Esophagus muscularis mucosa (tissue), 3 donors: Measurements from ENCODE around the gene PSAT1.

Source experiments
- POLR2A ChIP-seq: fragments of 450-650 bp; IDR thresholded peaks from one replicate; pipeline ENCODE4 v1.6.1; 2017; ENCODE audit warnings: antibody characterized with exemption, moderate library complexity, mild to moderate bottlenecking, low read depth
- TF ChIP-seq, protein P1 (sequence below), 3 experiments: fragments of 200-600 bp in 2 of 3; fragments of 450-650 bp in 1 of 3; sonication (generic) in 2 of 3; IDR thresholded peaks; one replicate each; pipeline ENCODE4 v1.5.1; 2017 to 2019; ENCODE audit warnings: antibody characterized with exemption in 3 of 3, mild to moderate bottlenecking in 2 of 3, moderate library complexity in 1 of 3

DNA sequence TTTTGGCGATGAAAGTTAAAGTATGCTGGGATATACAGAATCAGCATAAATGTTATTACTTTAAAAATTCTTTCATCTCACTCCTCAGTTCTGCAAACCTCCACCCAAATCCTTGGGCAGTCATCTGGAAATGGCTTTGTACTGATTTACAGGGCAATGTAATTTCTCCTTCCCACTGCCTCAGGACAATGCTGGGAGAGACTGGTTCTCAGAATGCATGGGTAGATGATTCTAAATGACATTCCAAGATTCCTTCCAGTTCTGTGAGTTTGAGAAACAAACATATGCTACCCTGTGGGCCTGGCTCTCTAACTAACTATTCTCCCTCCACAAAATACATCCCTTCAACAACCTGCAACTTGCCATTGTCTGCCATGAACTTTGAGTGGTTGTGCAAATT is 7.5 kb upstream of the PSAT1 start:
- TF ChIP-seq, protein P1, sequence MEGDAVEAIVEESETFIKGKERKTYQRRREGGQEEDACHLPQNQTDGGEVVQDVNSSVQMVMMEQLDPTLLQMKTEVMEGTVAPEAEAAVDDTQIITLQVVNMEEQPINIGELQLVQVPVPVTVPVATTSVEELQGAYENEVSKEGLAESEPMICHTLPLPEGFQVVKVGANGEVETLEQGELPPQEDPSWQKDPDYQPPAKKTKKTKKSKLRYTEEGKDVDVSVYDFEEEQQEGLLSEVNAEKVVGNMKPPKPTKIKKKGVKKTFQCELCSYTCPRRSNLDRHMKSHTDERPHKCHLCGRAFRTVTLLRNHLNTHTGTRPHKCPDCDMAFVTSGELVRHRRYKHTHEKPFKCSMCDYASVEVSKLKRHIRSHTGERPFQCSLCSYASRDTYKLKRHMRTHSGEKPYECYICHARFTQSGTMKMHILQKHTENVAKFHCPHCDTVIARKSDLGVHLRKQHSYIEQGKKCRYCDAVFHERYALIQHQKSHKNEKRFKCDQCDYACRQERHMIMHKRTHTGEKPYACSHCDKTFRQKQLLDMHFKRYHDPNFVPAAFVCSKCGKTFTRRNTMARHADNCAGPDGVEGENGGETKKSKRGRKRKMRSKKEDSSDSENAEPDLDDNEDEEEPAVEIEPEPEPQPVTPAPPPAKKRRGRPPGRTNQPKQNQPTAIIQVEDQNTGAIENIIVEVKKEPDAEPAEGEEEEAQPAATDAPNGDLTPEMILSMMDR (IDR thresholded peaks at IDR 0.05) = no peak
- no peak for TF ChIP-seq POLR2A
